ENCODE results near the gene HIP1R. TPM values are rescaled to one million over a fixed set of nuclear protein-coding genes. Genes with fewer than 3 reads are reported as not detected.

The HIP1R gene
- total and polyA plus RNA-seq, 7 donors: 4.2 to 77.4 (median 15.2) TPM

GRCh38 chr12:122909442-122910288, 74.4 kb downstream of the HIP1R start:
- no peaks in the 10 kb centered on the region for H3K9me3 ChIP-seq
- no peaks in the 10 kb centered on the region for H3K4me1 ChIP-seq
- no peaks in the 10 kb centered on the region for H3K36me3 ChIP-seq
- no peak overlapping the region for H3K4me3 ChIP-seq
- WGBS, 2 donors: 68 to 77% methylated on average over 12 of the region's 12 CpGs
- no peak for TF ChIP-seq EP300 (IDR thresholded peaks at IDR 0.05)
- TF ChIP-seq CTCF (IDR thresholded peaks at IDR 0.05): no peak
- TF ChIP-seq POLR2A (IDR thresholded peaks at IDR 0.05): no peak
- no peak for TF ChIP-seq POLR2AphosphoS5 (IDR thresholded peaks at IDR 0.05)
- intact Hi-C loops (cut with DNase I): no loop called here
- no peak for DNase-seq
- H3K27me3 ChIP-seq: no peaks in the 10 kb centered on the region
- no peak overlapping the region for H3K27ac ChIP-seq

Other genes starting within 250 kb of the HIP1R start
- gene HCAR2, start 132.1 kb upstream of the HIP1R start, total RNA-seq: under 1 TPM in 1 of 4 donors, not detected in 3; 0.36 TPM
- gene HCAR2, start 132.1 kb upstream of the HIP1R start, polyA plus RNA-seq: under 1 TPM; 0.60 to 0.98 (median 0.92) TPM
- under 1 TPM in 1 of 4 donors, not detected in 3; 0.14 TPM for gene HCAR3, start 118.6 kb upstream of the HIP1R start, total RNA-seq
- under 1 TPM; 0.60 to 0.69 (median 0.67) TPM for gene HCAR3, start 118.6 kb upstream of the HIP1R start, polyA plus RNA-seq
- gene HCAR1, start 104.6 kb upstream of the HIP1R start, total RNA-seq: under 1 TPM in 1 of 4 donors, not detected in 3; under 0.01 TPM
- gene HCAR1, start 104.6 kb upstream of the HIP1R start, polyA plus RNA-seq: under 1 TPM in 1 of 3 donors, not detected in 2; 0.12 TPM
- gene DENR, start 82.6 kb upstream of the HIP1R start, total RNA-seq: 10 to 100 TPM; 28.8 to 44.9 (median 31.0) TPM
- 10 to 100 TPM; 26.4 to 34.5 (median 33.3) TPM for gene DENR, start 82.6 kb upstream of the HIP1R start, polyA plus RNA-seq
- gene CCDC62, start 60.9 kb upstream of the HIP1R start, total RNA-seq: 1 to 10 TPM in 2 of 4 donors, under 1 TPM in 2; 0.66 to 1.8 (median 0.96) TPM
- under 1 TPM in 2 of 3 donors, not detected in 1; 0.20 to 0.60 TPM for gene CCDC62, start 60.9 kb upstream of the HIP1R start, polyA plus RNA-seq
- gene VPS37B, start 60.7 kb downstream of the HIP1R start, total RNA-seq: 10 to 100 TPM in 3 of 4 donors, 1 to 10 TPM in 1; 8.6 to 17.2 (median 15.3) TPM
- 10 to 100 TPM; 53.2 to 64.7 (median 54.1) TPM for gene VPS37B, start 60.7 kb downstream of the HIP1R start, polyA plus RNA-seq
- 1 to 10 TPM; 1.6 to 3.8 (median 2.8) TPM for gene ABCB9, start 131.0 kb downstream of the HIP1R start, total RNA-seq
- gene ABCB9, start 131.0 kb downstream of the HIP1R start, polyA plus RNA-seq: 1 to 10 TPM; 1.2 to 5.3 (median 3.5) TPM
- 10 to 100 TPM in 2 of 4 donors, 1 to 10 TPM in 2; 8.1 to 13.6 (median 9.4) TPM for gene OGFOD2, start 139.8 kb downstream of the HIP1R start, total RNA-seq
- 10 to 100 TPM; 10.2 to 26.5 (median 17.8) TPM for gene OGFOD2, start 139.8 kb downstream of the HIP1R start, polyA plus RNA-seq
- gene ARL6IP4, start 145.2 kb downstream of the HIP1R start, total RNA-seq: 100 to 1,000 TPM; 211 to 358 (median 327) TPM
- 100 to 1,000 TPM; 233 to 312 (median 243) TPM for gene ARL6IP4, start 145.2 kb downstream of the HIP1R start, polyA plus RNA-seq

All from sigmoid colon (tissue), 7 donors.